ENCODE results near the gene PNISR. TPM values are rescaled to one million over a fixed set of nuclear protein-coding genes. Genes with fewer than 3 reads are reported as not detected.

Gene PNISR
- total and polyA plus RNA-seq, 4 donors, result 9.8 to 88.7 (median 48.3) TPM

DNA sequence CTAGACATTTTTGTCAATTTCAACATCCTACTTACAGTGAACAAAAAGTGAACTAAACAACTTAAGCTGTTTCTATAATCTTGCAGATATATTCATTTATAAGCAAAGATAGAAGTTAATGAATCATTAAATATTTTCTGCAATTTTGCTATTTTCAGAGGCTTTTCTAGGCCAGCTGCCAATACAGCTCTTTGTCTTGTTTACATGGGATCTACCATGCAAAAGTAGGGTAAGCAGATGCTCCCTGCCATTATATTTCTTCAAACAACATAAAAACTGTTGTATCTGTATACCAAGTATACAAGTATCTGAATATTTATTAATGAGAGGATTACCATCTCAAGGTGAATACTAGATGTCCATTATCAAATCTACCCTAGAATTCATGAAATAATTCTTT is 15.4 kb downstream of the PNISR start:
- no peak overlapping the region for H3K9ac ChIP-seq (ENCODE audit: low read depth in 1 of 2, low read length in 2 of 2)
- H3K4me1 ChIP-seq (ENCODE audit: control insufficient read depth in 4 of 4, insufficient read depth in 4 of 4, low read length in 3 of 4), result peaks cover 0 to 10% (median 1%) of the 10 kb centered on the region in 4 donors
- TF ChIP-seq FOXA2 (IDR thresholded peaks at IDR 0.05), result peak; percentile 43
- TF ChIP-seq, protein P1, sequence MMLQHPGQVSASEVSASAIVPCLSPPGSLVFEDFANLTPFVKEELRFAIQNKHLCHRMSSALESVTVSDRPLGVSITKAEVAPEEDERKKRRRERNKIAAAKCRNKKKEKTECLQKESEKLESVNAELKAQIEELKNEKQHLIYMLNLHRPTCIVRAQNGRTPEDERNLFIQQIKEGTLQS (IDR thresholded peaks at IDR 0.05), result no peak
- peaks cover 8 to 41% (median 32%) of the 10 kb centered on the region in 4 donors for H3K36me3 ChIP-seq (ENCODE audit: control insufficient read depth in 4 of 4, insufficient read depth in 3 of 4, low read depth in 1 of 4, low read length in 3 of 4)
- DNase-seq (ENCODE audit: low spot score), result no peak
- H3K9me3 ChIP-seq (ENCODE audit: control insufficient read depth in 4 of 4, low read length in 3 of 4), result no peaks in the 10 kb centered on the region
- H3K27me3 ChIP-seq (ENCODE audit: control insufficient read depth in 4 of 4, insufficient read depth in 4 of 4, low read length in 3 of 4), result no peaks in the 10 kb centered on the region
- no peak overlapping the region for H3K4me3 ChIP-seq (ENCODE audit: low read depth in 1 of 3, low read length in 3 of 3)
- no peak overlapping the region for H3K27ac ChIP-seq (ENCODE audit: low read depth in 1 of 2, low read length in 2 of 2)

DNA sequence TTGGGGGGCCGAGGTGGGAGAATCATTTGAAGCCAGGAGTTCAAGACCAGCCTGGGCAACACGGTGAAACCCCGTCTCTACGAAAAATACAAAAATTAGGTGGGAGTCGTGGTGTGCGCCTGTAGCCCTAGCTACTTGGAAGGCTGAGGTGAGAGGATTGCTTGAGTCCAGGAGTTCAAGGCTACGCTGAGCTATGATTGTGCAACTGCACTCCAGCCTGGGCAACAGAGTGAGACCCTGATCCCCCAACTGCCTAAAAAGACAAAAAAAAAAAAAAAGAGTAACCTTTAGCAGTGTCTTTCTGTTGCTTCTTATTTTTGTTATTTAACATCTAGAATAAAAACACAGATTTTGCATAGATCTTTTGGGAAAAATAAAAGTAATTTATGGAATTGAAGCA is 18.0 kb downstream of the PNISR start:
- no peaks in the 10 kb centered on the region for H3K9me3 ChIP-seq (ENCODE audit: control insufficient read depth in 4 of 4, low read length in 3 of 4)
- H3K36me3 ChIP-seq (ENCODE audit: control insufficient read depth in 4 of 4, insufficient read depth in 3 of 4, low read depth in 1 of 4, low read length in 3 of 4), result peaks cover 10 to 59% (median 46%) of the 10 kb centered on the region in 4 donors
- DNase-seq (ENCODE audit: low spot score), result no peak
- no peak overlapping the region for H3K27ac ChIP-seq (ENCODE audit: low read depth in 1 of 2, low read length in 2 of 2)
- WGBS, result 79% methylated on average over 7 of the region's 7 CpGs
- no peak overlapping the region for H3K9ac ChIP-seq (ENCODE audit: low read depth in 1 of 2, low read length in 2 of 2)
- no peaks in the 10 kb centered on the region for H3K27me3 ChIP-seq (ENCODE audit: control insufficient read depth in 4 of 4, insufficient read depth in 4 of 4, low read length in 3 of 4)
- no peak overlapping the region for H3K4me3 ChIP-seq (ENCODE audit: low read depth in 1 of 3, low read length in 3 of 3)
- no peak for TF ChIP-seq YY1 (IDR thresholded peaks at IDR 0.05)
- TF ChIP-seq RXRA (IDR thresholded peaks at IDR 0.05), result no peak
- H3K4me1 ChIP-seq (ENCODE audit: control insufficient read depth in 4 of 4, insufficient read depth in 4 of 4, low read length in 3 of 4), result peaks cover 0 to 5% (median 1%) of the 10 kb centered on the region in 4 donors

DNA sequence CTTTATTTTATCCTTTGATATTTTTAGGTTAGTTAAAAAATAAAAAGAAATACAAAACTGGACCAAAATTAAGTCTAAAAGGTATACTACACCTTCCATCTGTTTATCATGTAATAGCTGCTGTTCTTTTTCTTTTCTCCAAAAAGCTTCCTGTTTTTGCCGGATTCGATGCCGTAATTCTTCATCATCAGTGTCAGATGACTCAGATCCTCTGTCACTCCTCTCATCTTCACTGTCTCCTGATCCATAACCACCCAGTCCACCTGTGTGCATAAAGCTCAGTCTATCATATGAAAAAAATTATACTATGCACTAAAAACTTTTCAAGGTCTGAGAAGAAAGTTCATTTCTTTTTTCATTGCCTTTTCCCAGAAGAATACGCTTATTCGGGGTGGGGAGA is 22.7 kb downstream of the PNISR start:
- no peaks in the 10 kb centered on the region for H3K27me3 ChIP-seq (ENCODE audit: control insufficient read depth in 4 of 4, insufficient read depth in 4 of 4, low read length in 3 of 4)
- WGBS, result 82% methylated on average over 5 of the region's 5 CpGs
- TF ChIP-seq HNF4A (conservative IDR thresholded peaks at IDR 0.05) (no peak), TAF1 (conservative IDR thresholded peaks at IDR 0.05) (no peak), JUND (IDR thresholded peaks at IDR 0.05) (no peak), FOXA1 (IDR thresholded peaks at IDR 0.05) (no peak), FOXA2 (IDR thresholded peaks at IDR 0.05) (no peak)
- TF ChIP-seq, protein P2, sequence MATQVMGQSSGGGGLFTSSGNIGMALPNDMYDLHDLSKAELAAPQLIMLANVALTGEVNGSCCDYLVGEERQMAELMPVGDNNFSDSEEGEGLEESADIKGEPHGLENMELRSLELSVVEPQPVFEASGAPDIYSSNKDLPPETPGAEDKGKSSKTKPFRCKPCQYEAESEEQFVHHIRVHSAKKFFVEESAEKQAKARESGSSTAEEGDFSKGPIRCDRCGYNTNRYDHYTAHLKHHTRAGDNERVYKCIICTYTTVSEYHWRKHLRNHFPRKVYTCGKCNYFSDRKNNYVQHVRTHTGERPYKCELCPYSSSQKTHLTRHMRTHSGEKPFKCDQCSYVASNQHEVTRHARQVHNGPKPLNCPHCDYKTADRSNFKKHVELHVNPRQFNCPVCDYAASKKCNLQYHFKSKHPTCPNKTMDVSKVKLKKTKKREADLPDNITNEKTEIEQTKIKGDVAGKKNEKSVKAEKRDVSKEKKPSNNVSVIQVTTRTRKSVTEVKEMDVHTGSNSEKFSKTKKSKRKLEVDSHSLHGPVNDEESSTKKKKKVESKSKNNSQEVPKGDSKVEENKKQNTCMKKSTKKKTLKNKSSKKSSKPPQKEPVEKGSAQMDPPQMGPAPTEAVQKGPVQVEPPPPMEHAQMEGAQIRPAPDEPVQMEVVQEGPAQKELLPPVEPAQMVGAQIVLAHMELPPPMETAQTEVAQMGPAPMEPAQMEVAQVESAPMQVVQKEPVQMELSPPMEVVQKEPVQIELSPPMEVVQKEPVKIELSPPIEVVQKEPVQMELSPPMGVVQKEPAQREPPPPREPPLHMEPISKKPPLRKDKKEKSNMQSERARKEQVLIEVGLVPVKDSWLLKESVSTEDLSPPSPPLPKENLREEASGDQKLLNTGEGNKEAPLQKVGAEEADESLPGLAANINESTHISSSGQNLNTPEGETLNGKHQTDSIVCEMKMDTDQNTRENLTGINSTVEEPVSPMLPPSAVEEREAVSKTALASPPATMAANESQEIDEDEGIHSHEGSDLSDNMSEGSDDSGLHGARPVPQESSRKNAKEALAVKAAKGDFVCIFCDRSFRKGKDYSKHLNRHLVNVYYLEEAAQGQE (IDR thresholded peaks at IDR 0.05), result no peak
- TF ChIP-seq, protein P3, sequence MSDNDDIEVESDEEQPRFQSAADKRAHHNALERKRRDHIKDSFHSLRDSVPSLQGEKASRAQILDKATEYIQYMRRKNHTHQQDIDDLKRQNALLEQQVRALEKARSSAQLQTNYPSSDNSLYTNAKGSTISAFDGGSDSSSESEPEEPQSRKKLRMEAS (IDR thresholded peaks at IDR 0.05), result no peak

DNA sequence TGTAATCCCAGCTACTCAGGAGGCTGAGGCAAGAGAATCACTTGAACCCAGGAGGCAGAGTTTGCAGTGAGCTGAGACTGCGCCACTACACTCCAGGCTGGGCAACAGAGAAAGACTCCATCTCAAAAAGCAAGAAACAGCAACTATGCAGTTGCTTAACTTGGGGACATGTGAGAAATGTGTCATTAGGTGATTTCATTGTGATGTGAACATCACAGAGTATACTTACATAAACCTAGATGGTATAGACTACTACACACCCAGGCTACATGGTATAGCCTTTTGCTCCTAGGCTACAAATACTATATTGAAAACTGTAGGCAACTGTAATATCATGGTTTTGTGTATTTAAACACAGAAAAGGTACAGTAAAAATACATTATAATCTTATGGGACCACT is 27.8 kb downstream of the PNISR start:
- DNase-seq (ENCODE audit: low spot score), result no peak
- H3K9ac ChIP-seq (ENCODE audit: low read depth in 1 of 2, low read length in 2 of 2), result no peak overlapping the region
- no peaks in the 10 kb centered on the region for H3K27me3 ChIP-seq (ENCODE audit: control insufficient read depth in 4 of 4, insufficient read depth in 4 of 4, low read length in 3 of 4)
- H3K36me3 ChIP-seq (ENCODE audit: control insufficient read depth in 4 of 4, insufficient read depth in 3 of 4, low read depth in 1 of 4, low read length in 3 of 4), result peaks cover 7 to 32% (median 29%) of the 10 kb centered on the region in 4 donors
- 43% methylated on average over 1 of the region's 1 CpG for WGBS
- peaks cover 2 to 7% (median 5%) of the 10 kb centered on the region in 4 donors for H3K4me1 ChIP-seq (ENCODE audit: control insufficient read depth in 4 of 4, insufficient read depth in 4 of 4, low read length in 3 of 4)
- H3K9me3 ChIP-seq (ENCODE audit: control insufficient read depth in 4 of 4, low read length in 3 of 4), result no peaks in the 10 kb centered on the region
- TF ChIP-seq, protein P2 (IDR thresholded peaks at IDR 0.05), result no peak
- TF ChIP-seq RXRA (IDR thresholded peaks at IDR 0.05), result no peak
- TF ChIP-seq, protein P1 (IDR thresholded peaks at IDR 0.05), result no peak
- TF ChIP-seq JUND (IDR thresholded peaks at IDR 0.05), result no peak
- TF ChIP-seq GABPA (IDR thresholded peaks at IDR 0.05 in 1 of 2, conservative IDR thresholded peaks at IDR 0.05 in 1 of 2), result no peak
- no peak for TF ChIP-seq HNF4A (conservative IDR thresholded peaks at IDR 0.05)
- TF ChIP-seq TAF1 (conservative IDR thresholded peaks at IDR 0.05), result no peak
- TF ChIP-seq SP1 (IDR thresholded peaks at IDR 0.05), result no peak
- no peak for TF ChIP-seq NR2F2 (IDR thresholded peaks at IDR 0.05)
- no peak overlapping the region for H3K4me3 ChIP-seq (ENCODE audit: low read depth in 1 of 3, low read length in 3 of 3)
- no peak overlapping the region for H3K27ac ChIP-seq (ENCODE audit: low read depth in 1 of 2, low read length in 2 of 2)

More for the DNA sequence above, 22.7 kb downstream of the PNISR start:
- no peaks in the 10 kb centered on the region for H3K4me1 ChIP-seq (ENCODE audit: control insufficient read depth in 4 of 4, insufficient read depth in 4 of 4, low read length in 3 of 4)
- H3K27ac ChIP-seq (ENCODE audit: low read depth in 1 of 2, low read length in 2 of 2), result no peak overlapping the region
- no peak overlapping the region for H3K9ac ChIP-seq (ENCODE audit: low read depth in 1 of 2, low read length in 2 of 2)
- H3K36me3 ChIP-seq (ENCODE audit: control insufficient read depth in 4 of 4, insufficient read depth in 3 of 4, low read depth in 1 of 4, low read length in 3 of 4), result peaks cover 11 to 68% (median 58%) of the 10 kb centered on the region in 4 donors
- DNase-seq (ENCODE audit: low spot score), result no peak
- no peaks in the 10 kb centered on the region for H3K9me3 ChIP-seq (ENCODE audit: control insufficient read depth in 4 of 4, low read length in 3 of 4)
- H3K4me3 ChIP-seq (ENCODE audit: low read depth in 1 of 3, low read length in 3 of 3), result no peak overlapping the region

Data from liver (tissue), 9 donors.